SU-DHL-6 (cell line): ENCODE results near the gene SFSWAP.

ENCODE experiments used
- EZH2phosphoT487 ChIP-seq: fragments of 200-600 bp; sonication (generic), shearing (Covaris generic); conservative IDR thresholded peaks from 2 replicates; pipeline ENCODE4 v1.6.1; 2018; ENCODE audit warnings: mild to moderate bottlenecking, antibody characterized with exemption, low read length, moderate library complexity, mixed read lengths
- TF ChIP-seq, protein P1 (sequence below): fragments of 200-600 bp; sonication (generic); IDR thresholded peaks from one replicate; pipeline ENCODE4 v1.5.1; 2017; ENCODE audit warnings: antibody characterized with exemption, mild to moderate bottlenecking, low read length, moderate library complexity; ENCODE audit not compliant: insufficient read depth, poor library complexity, severe bottlenecking

DNA sequence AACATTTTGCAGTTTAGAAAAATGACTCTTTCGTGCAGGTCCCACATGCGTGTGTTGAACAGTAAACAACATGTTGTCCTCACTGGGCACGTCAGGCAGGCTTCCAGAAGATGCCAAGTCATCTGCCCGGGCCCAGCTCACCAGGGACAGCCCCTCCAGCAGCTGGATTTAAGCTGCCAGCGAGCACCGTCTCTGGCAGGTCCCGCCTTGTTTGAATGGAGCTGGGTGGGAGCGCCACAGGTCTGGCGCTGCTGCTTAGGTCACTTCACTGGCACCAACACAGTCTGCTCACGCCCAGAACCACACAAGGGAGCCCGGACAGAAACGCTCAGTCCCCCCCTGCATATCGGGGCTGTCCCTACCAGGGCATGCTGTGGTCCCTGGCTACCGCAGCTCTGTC, 84.2 kb downstream of the SFSWAP start:
- TF ChIP-seq, protein P1, sequence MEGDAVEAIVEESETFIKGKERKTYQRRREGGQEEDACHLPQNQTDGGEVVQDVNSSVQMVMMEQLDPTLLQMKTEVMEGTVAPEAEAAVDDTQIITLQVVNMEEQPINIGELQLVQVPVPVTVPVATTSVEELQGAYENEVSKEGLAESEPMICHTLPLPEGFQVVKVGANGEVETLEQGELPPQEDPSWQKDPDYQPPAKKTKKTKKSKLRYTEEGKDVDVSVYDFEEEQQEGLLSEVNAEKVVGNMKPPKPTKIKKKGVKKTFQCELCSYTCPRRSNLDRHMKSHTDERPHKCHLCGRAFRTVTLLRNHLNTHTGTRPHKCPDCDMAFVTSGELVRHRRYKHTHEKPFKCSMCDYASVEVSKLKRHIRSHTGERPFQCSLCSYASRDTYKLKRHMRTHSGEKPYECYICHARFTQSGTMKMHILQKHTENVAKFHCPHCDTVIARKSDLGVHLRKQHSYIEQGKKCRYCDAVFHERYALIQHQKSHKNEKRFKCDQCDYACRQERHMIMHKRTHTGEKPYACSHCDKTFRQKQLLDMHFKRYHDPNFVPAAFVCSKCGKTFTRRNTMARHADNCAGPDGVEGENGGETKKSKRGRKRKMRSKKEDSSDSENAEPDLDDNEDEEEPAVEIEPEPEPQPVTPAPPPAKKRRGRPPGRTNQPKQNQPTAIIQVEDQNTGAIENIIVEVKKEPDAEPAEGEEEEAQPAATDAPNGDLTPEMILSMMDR, result no peak
- TF ChIP-seq EZH2phosphoT487, result no peak
